Transverse colon (tissue), 4 donors: ENCODE measurements around the gene DCUN1D3.

Experiments
- CTCF ChIP-seq, 5 experiments: fragments of 200-600 bp in 3 of 5; fragments of 450-650 bp in 2 of 5; sonication (generic) in 3 of 5; IDR thresholded peaks; 1 replicate in 2 of 5; 2 replicates in 3 of 5; pipeline ENCODE4 v1.5.1; 2016 to 2017; ENCODE audit warnings: antibody characterized with exemption in 5 of 5, inconsistent platforms in 3 of 5, mild to moderate bottlenecking in 2 of 5, moderate library complexity in 1 of 5
- EP300 ChIP-seq: sonication (generic); formaldehyde crosslinking; IDR thresholded peaks from one replicate; pipeline ENCODE4 v1.6.1; 2017; ENCODE audit warnings: antibody characterized with exemption, low read depth
- POLR2A ChIP-seq: fragments of 450-650 bp; IDR thresholded peaks from one replicate; pipeline ENCODE4 v1.6.1; 2016; ENCODE audit warnings: antibody characterized with exemption, mild to moderate bottlenecking, moderate library complexity
- POLR2AphosphoS5 ChIP-seq, 3 donors: sonication (generic); formaldehyde crosslinking; IDR thresholded peaks; one replicate each; pipeline ENCODE4 v1.6.1; 2016; ENCODE audit warnings: antibody characterized with exemption in 3 of 3

DNA sequence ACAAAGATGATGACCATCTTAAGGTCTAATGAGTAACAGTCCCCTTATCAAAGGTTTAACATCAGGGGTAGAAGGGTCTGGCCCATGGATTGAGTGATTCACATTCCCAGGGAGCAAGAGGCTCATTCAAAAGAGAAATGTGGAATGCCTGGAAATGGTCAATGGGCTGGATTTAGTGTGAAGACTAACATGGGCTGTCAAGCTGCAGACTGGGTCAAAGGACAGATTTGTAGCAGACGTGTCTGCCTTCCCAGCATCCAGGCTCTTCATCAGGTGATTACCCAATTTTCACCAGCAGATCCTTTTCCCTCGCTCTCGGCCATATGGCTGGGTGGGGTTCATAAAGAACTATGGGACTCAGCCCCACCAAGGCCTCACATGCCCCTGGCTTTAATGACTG is 26.8 kb downstream of the DCUN1D3 start:
- TF ChIP-seq CTCF (IDR thresholded peaks at IDR 0.05) (no peak), POLR2A (no peak), POLR2AphosphoS5 (IDR thresholded peaks at IDR 0.05) (no peak), EP300 (no peak)
